H1 (cell line): Measurements from ENCODE around the gene GCAT. TPM values are rescaled to one million over a fixed set of nuclear protein-coding genes. Genes with fewer than 3 reads are reported as not detected.
A peak's percentile ranks its signal among the peaks of the same experiment; 100 is the strongest.

Experiments used
- microRNA counts: library from miRNA; unstranded; fragments of <30 nt; microRNA quantifications from one replicate; lab custom pipeline; 2015
- microRNA-seq, 2 experiments: library from miRNA; unstranded; fragments of <30 nt; microRNA quantifications; one replicate each; pipeline versions ENCODE4 to v1.2.0, GENCODE V29; 2016 to 2020; ENCODE audit warnings: borderline microRNAs expressed in 2 of 2, borderline number of aligned reads in 2 of 2, borderline replicate concordance in 1 of 2
- polyA plus RNA-seq, 7 experiments: library from polyadenylated mRNA; depleted of rRNA in 3 of 7; stranded (reverse) in 5 of 7; unstranded in 2 of 7; fragments of >200 nt in 5 of 7; fragments of 200-250 nt in 2 of 7; gene quantifications; 1 replicate in 5 of 7; 2 replicates in 1 of 7; 4 replicates in 1 of 7; pipeline versions ENCODE4 v1.2.1 to v1.2.3, GENCODE V29; 2011 to 2013; ENCODE audit warnings: missing spikeins in 2 of 7, mixed read lengths in 2 of 7
- small RNA-seq: library from polyadenylated mRNA; stranded (forward); fragments of <200 nt; extraction: miRNeasy Mini kit (QIAGEN cat#:217004); gene quantifications from one replicate; pipeline ENCODE3, GENCODE V24; 2013; ENCODE audit not compliant: insufficient read depth
- total RNA-seq: library from RNA; stranded (reverse); fragmentation: NEBNext Ultra II Directional; extraction: Animal tissue kit (Norgen Biotek cat#: 25700); gene quantifications from 2 replicates; pipeline ENCODE4 v1.2.1, GENCODE V29; 2021

The GCAT gene
- total and polyA plus RNA-seq, 2 of the 8 experiments (the other 6 are each of a cell fraction or from before 2014, with no cell fraction given): 24.3 to 47.5 TPM

MicroRNA genes within 50 kb of the gene (microRNA counts, 767-probe panel; counts per million panel counts)
- microRNA hsa-miR-658 (lab: Ali Mortazavi, UCI): 879 counts per million, percentile 95 among the panel's probes with 10 or more counts
- 879 counts per million, percentile 95 among the panel's probes with 10 or more counts for microRNA hsa-miR-659-3p (lab: Ali Mortazavi, UCI)

Small RNA genes lying within 50 kb of the gene (microRNA-seq; reads per million reads assigned to microRNA genes)
- gene MIR659: 0.41 to 1.4 reads per million in 2 experiments

Small RNA genes lying within 50 kb of the gene (small RNA-seq; reads per million reads assigned to genes)
- gene MIR659: 7.0 reads per million, percentile 73 among the genes with 10 or more reads in this experiment

Other genes starting within 250 kb of the GCAT start
- gene CDC42EP1, start 247.5 kb upstream of the GCAT start, total RNA-seq: 10.1 and 11.2 TPM in 2 replicates
- gene CDC42EP1, start 247.5 kb upstream of the GCAT start, polyA plus RNA-seq (2011; rRNA removed): 8.3 and 15.4 TPM in 2 replicates
- gene LGALS2, start 227.8 kb upstream of the GCAT start, total RNA-seq: not detected in 2 replicates
- not detected in 2 replicates for gene LGALS2, start 227.8 kb upstream of the GCAT start, polyA plus RNA-seq (2011; rRNA removed)
- gene GGA1, start 199.1 kb upstream of the GCAT start, total RNA-seq: 46.5 and 49.3 TPM in 2 replicates
- 57.2 and 81.0 TPM in 2 replicates for gene GGA1, start 199.1 kb upstream of the GCAT start, polyA plus RNA-seq (2011; rRNA removed)
- 32.4 and 40.3 TPM in 2 replicates for gene SH3BP1, start 168.3 kb upstream of the GCAT start, total RNA-seq
- gene SH3BP1, start 168.3 kb upstream of the GCAT start, polyA plus RNA-seq (2011; rRNA removed): 23.9 and 34.8 TPM in 2 replicates
- gene PDXP, start 149.2 kb upstream of the GCAT start, total RNA-seq: 35.7 and 36.6 TPM in 2 replicates
- gene PDXP, start 149.2 kb upstream of the GCAT start, polyA plus RNA-seq (2011; rRNA removed): 67.7 and 74.8 TPM in 2 replicates
- 12.0 and 14.9 TPM in 2 replicates for gene LGALS1, start 132.3 kb upstream of the GCAT start, total RNA-seq
- gene LGALS1, start 132.3 kb upstream of the GCAT start, polyA plus RNA-seq (2011; rRNA removed): 92.4 and 101 TPM in 2 replicates
- gene NOL12, start 121.6 kb upstream of the GCAT start, total RNA-seq: 26.7 and 28.3 TPM in 2 replicates
- 25.3 TPM in 2 replicates for gene NOL12, start 121.6 kb upstream of the GCAT start, polyA plus RNA-seq (2011; rRNA removed)
- 27.3 and 29.1 TPM in 2 replicates for gene TRIOBP, start 110.9 kb upstream of the GCAT start, total RNA-seq
- gene TRIOBP, start 110.9 kb upstream of the GCAT start, polyA plus RNA-seq (2011; rRNA removed): 18.2 and 36.0 TPM in 2 replicates
- gene GALR3, start 15.4 kb downstream of the GCAT start, total RNA-seq: 0.46 and 0.84 TPM in 2 replicates
- 0.77 and 1.1 TPM in 2 replicates for gene GALR3, start 15.4 kb downstream of the GCAT start, polyA plus RNA-seq (2011; rRNA removed)
- 13.3 and 13.7 TPM in 2 replicates for gene ANKRD54, start 36.4 kb downstream of the GCAT start, total RNA-seq
- gene ANKRD54, start 36.4 kb downstream of the GCAT start, polyA plus RNA-seq (2011; rRNA removed): 16.7 and 18.8 TPM in 2 replicates
- 622 and 639 TPM in 2 replicates for gene EIF3L, start 41.5 kb downstream of the GCAT start, total RNA-seq
- 588 and 886 TPM in 2 replicates for gene EIF3L, start 41.5 kb downstream of the GCAT start, polyA plus RNA-seq (2011; rRNA removed)
- 25.8 and 32.1 TPM in 2 replicates for gene MICALL1, start 98.4 kb downstream of the GCAT start, total RNA-seq
- gene MICALL1, start 98.4 kb downstream of the GCAT start, polyA plus RNA-seq (2011; rRNA removed): 17.7 and 23.4 TPM in 2 replicates
- gene C22orf23, start 145.7 kb downstream of the GCAT start, total RNA-seq: 0.21 and 0.54 TPM in 2 replicates
- 0.50 and 0.71 TPM in 2 replicates for gene C22orf23, start 145.7 kb downstream of the GCAT start, polyA plus RNA-seq (2011; rRNA removed)
- 150 and 160 TPM in 2 replicates for gene POLR2F, start 145.8 kb downstream of the GCAT start, total RNA-seq
- 176 and 193 TPM in 2 replicates for gene POLR2F, start 145.8 kb downstream of the GCAT start, polyA plus RNA-seq (2011; rRNA removed)
- gene SOX10, start 176.6 kb downstream of the GCAT start, total RNA-seq: 2.7 and 3.3 TPM in 2 replicates
- 2.7 and 3.8 TPM in 2 replicates for gene SOX10, start 176.6 kb downstream of the GCAT start, polyA plus RNA-seq (2011; rRNA removed)
- 22.9 and 26.2 TPM in 2 replicates for gene PICK1, start 249.5 kb downstream of the GCAT start, total RNA-seq
- 20.4 and 26.7 TPM in 2 replicates for gene PICK1, start 249.5 kb downstream of the GCAT start, polyA plus RNA-seq (2011; rRNA removed)